Keratinocyte (primary cell): Measurements from ENCODE around the gene SMPD4. TPM values are rescaled to one million over a fixed set of nuclear protein-coding genes. Genes with fewer than 3 reads are reported as not detected.
A peak's percentile ranks its signal among the peaks of the same experiment; 100 is the strongest.
"Not testable (repeated sequence)": the region's sequence is repeated elsewhere in the genome, so short reads cannot be mapped to it uniquely, and the experiment has no call there.

Source experiments
- DNase-seq: peaks from one replicate; pipeline ENCODE4 v3.0.0-alpha.2; 2011; ENCODE audit warnings: low read depth, missing footprints, low spot score
- FAIRE-seq: peaks from 2 replicates; lab custom pipeline; 2011; peaks lifted over from hg19 to GRCh38; lab: Jason Lieb, UNC
- H2AFZ ChIP-seq: 2 replicates; pipeline ENCODE4 v1.6.0; 2012; ENCODE audit warnings: low read length, control low read depth, inconsistent platforms; ENCODE audit not compliant: control insufficient read depth
- H3K27ac ChIP-seq: 2 replicates; pipeline ENCODE4 v1.5.1; 2011; ENCODE audit warnings: low read length; ENCODE audit not compliant: control insufficient read depth, insufficient read depth
- H3K27me3 ChIP-seq: 3 replicates; pipeline ENCODE4 v1.6.0; 2011; ENCODE audit warnings: low read length; ENCODE audit not compliant: control insufficient read depth, insufficient read depth; ENCODE audit errors: extremely low read depth
- H3K36me3 ChIP-seq, 2 experiments: 2 replicates in 1 of 2; 3 replicates in 1 of 2; pipeline ENCODE4 v1.5.1; 2011; ENCODE audit warnings: low read length in 2 of 2, mild to moderate bottlenecking in 1 of 2; ENCODE audit not compliant: control insufficient read depth in 2 of 2, insufficient read depth in 2 of 2; ENCODE audit errors: extremely low read depth in 1 of 2
- H3K4me1 ChIP-seq: 3 replicates; pipeline ENCODE4 v1.5.1; 2011; ENCODE audit warnings: low read length; ENCODE audit not compliant: control insufficient read depth, insufficient read depth; ENCODE audit errors: extremely low read depth
- H3K4me2 ChIP-seq: 3 replicates; pipeline ENCODE4 v1.6.0; 2011; ENCODE audit warnings: low read depth, low read length; ENCODE audit not compliant: control insufficient read depth, insufficient read depth; ENCODE audit errors: extremely low read depth
- H3K4me3 ChIP-seq, 3 experiments: fragments of 200-600 bp in 1 of 3; sonication (generic) in 1 of 3; 2 replicates in 2 of 3; 3 replicates in 1 of 3; pipeline ENCODE4 v1.5.1; 2011 to 2016; ENCODE audit warnings: low read length in 3 of 3, mild to moderate bottlenecking in 3 of 3, control low read depth in 2 of 3, inconsistent platforms in 1 of 3, low read depth in 1 of 3, mixed read lengths in 1 of 3, mixed run types in 1 of 3, moderate library complexity in 1 of 3; ENCODE audit not compliant: control insufficient read depth in 2 of 3, insufficient read depth in 2 of 3; ENCODE audit errors: extremely low read depth in 1 of 3
- H3K79me2 ChIP-seq: 2 replicates; pipeline ENCODE4 v1.6.0; 2012; ENCODE audit warnings: low read length; ENCODE audit not compliant: control insufficient read depth, insufficient read depth
- H3K9ac ChIP-seq: 3 replicates; pipeline ENCODE4 v1.6.0; 2011; ENCODE audit warnings: low read length; ENCODE audit not compliant: control insufficient read depth, insufficient read depth; ENCODE audit errors: extremely low read depth
- H3K9me1 ChIP-seq: 3 replicates; pipeline ENCODE4 v1.6.0; 2011; ENCODE audit warnings: low read length; ENCODE audit not compliant: control insufficient read depth, insufficient read depth; ENCODE audit errors: extremely low read depth
- H3K9me3 ChIP-seq: 2 replicates; pipeline ENCODE4 v1.5.1; 2012; ENCODE audit warnings: low read depth, low read length; ENCODE audit not compliant: control insufficient read depth
- H4K20me1 ChIP-seq: 3 replicates; pipeline ENCODE4 v1.6.0; 2011; ENCODE audit warnings: low read length; ENCODE audit not compliant: control insufficient read depth, insufficient read depth; ENCODE audit errors: extremely low read depth
- dilution Hi-C: fragments of 300-500 bp; cut with MboI; formaldehyde crosslinking; loops from one replicate; pipeline ENCODE4 v1.7.0; 2020; ENCODE audit warnings: low sequenced_read_pairs; ENCODE audit not compliant: extremely low pct_ligation_motif_present
- polyA plus RNA-seq, 5 experiments: library from polyadenylated mRNA; depleted of rRNA in 3 of 5; stranded (reverse) in 3 of 5; stranded (forward) in 1 of 5; unstranded in 1 of 5; fragments of >200 nt; gene quantifications; 1 replicate in 1 of 5; 2 replicates in 3 of 5; 3 replicates in 1 of 5; pipeline versions ENCODE4 v1.2.1 to v1.2.3, GENCODE V29; 2011 to 2012; ENCODE audit warnings: missing spikeins in 2 of 5, low read depth in 1 of 5, low replicate concordance in 1 of 5

The SMPD4 gene
- polyA plus RNA-seq, 1 donor (not counting 4 experiments of a cell fraction or from before 2014, with no cell fraction given): 23.8 TPM

GRCh38 chr2:130139331-130140280 lies 41.8 kb downstream of the SMPD4 start:
- FAIRE-seq: peak; percentile 70
- H3K36me3 ChIP-seq, H3K9me3 ChIP-seq, H3K27ac ChIP-seq, H3K27me3 ChIP-seq, H3K9me1 ChIP-seq, H3K4me1 ChIP-seq, H3K79me2 ChIP-seq, dilution Hi-C loops, H3K9ac ChIP-seq, H3K4me2 ChIP-seq, H3K4me3 ChIP-seq, H2AFZ ChIP-seq, H4K20me1 ChIP-seq, DNase-seq: not testable (repeated sequence)

- H3K4me3 ChIP-seq, H3K9me3 ChIP-seq, H3K9me1 ChIP-seq, H4K20me1 ChIP-seq, FAIRE-seq, dilution Hi-C loops, H3K4me2 ChIP-seq, H3K79me2 ChIP-seq, H2AFZ ChIP-seq, H3K27me3 ChIP-seq, H3K9ac ChIP-seq, DNase-seq, H3K4me1 ChIP-seq, H3K27ac ChIP-seq, H3K36me3 ChIP-seq: not testable (repeated sequence)
Measured at GRCh38 chr2:130138841-130139251, 42.6 kb downstream of the SMPD4 start.

GRCh38 chr2:130138326-130138725 lies 43.1 kb downstream of the SMPD4 start:
- H3K4me2 ChIP-seq, dilution Hi-C loops, H3K9me1 ChIP-seq, H3K27ac ChIP-seq, H3K9me3 ChIP-seq, H3K27me3 ChIP-seq, H3K79me2 ChIP-seq, H2AFZ ChIP-seq, H3K4me1 ChIP-seq, H3K4me3 ChIP-seq, DNase-seq, H3K36me3 ChIP-seq, H4K20me1 ChIP-seq, H3K9ac ChIP-seq, FAIRE-seq: not testable (repeated sequence)

GRCh38 chr2:130137118-130137517 lies 44.3 kb downstream of the SMPD4 start:
- H3K4me3 ChIP-seq, H4K20me1 ChIP-seq, H3K27me3 ChIP-seq, H3K9me1 ChIP-seq, FAIRE-seq, H2AFZ ChIP-seq, H3K27ac ChIP-seq, H3K4me2 ChIP-seq, H3K9ac ChIP-seq, H3K36me3 ChIP-seq, DNase-seq, H3K4me1 ChIP-seq, H3K79me2 ChIP-seq, dilution Hi-C loops, H3K9me3 ChIP-seq: not testable (repeated sequence)

GRCh38 chr2:130136546-130136945 lies 44.9 kb downstream of the SMPD4 start:
- H3K4me1 ChIP-seq, H3K27ac ChIP-seq, DNase-seq, H3K4me3 ChIP-seq, dilution Hi-C loops, H4K20me1 ChIP-seq, H3K27me3 ChIP-seq, H2AFZ ChIP-seq, H3K9me1 ChIP-seq, H3K9me3 ChIP-seq, H3K79me2 ChIP-seq, H3K9ac ChIP-seq, FAIRE-seq, H3K4me2 ChIP-seq, H3K36me3 ChIP-seq: not testable (repeated sequence)
